Astrocyte (in vitro differentiated cells and primary cell): ENCODE measurements around the gene PLAAT5.

ENCODE experiments used
- CTCF ChIP-seq: IDR thresholded peaks from 2 replicates; pipeline ENCODE4 v1.5.1; 2011; ENCODE audit warnings: low read depth, mild to moderate bottlenecking, inconsistent platforms, low read length, moderate library complexity; ENCODE audit not compliant: insufficient read depth
- EZH2 ChIP-seq: IDR thresholded peaks from 2 replicates; pipeline ENCODE4 v1.6.1; 2012; ENCODE audit warnings: mild to moderate bottlenecking, low read length, inconsistent platforms; ENCODE audit not compliant: insufficient read depth

- no peak for TF ChIP-seq CTCF
- TF ChIP-seq EZH2, result no peak
These were observed 15.9 kb upstream of the PLAAT5 start for GRCh38 chr11:63506876-63507275.
